Hindlimb muscle (tissue), 1 donor: ENCODE measurements around the gene ARHGAP1. TPM values are rescaled to one million over a fixed set of nuclear protein-coding genes. Genes with fewer than 3 reads are reported as not detected.

ENCODE experiments used
- DNase-seq: peaks from one replicate; pipeline ENCODE4 v3.0.0-alpha.2; 2013
- polyA plus RNA-seq: library from polyadenylated mRNA; unstranded; fragments of 120-200 nt; gene quantifications from one replicate; pipeline ENCODE4 v1.2.1, GENCODE V29; 2013; ENCODE audit not compliant: insufficient read length

ARHGAP1 gene
- polyA plus RNA-seq, 1 donor = 38.5 TPM

DNA sequence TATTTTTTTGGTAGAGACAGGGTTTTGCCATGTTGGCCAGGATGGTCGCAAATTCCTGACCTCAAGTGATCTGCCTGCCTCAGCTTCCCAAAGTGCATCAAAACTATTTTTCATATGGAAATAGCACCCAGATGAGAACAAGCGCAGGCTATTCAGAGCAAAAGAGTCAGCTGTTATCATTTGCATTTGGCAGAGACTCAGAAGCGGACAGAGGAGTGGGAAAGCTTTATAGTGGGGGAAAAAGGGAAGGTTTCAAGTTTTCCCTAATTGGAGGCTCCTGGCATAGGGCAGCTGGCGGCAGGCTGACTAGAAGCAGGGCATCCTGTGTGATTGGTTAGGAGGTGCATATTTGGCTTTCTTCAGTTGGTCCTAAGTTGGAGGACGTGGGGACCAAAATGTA lies 62.9 kb downstream of the ARHGAP1 start:
- DNase-seq = no peak

DNA sequence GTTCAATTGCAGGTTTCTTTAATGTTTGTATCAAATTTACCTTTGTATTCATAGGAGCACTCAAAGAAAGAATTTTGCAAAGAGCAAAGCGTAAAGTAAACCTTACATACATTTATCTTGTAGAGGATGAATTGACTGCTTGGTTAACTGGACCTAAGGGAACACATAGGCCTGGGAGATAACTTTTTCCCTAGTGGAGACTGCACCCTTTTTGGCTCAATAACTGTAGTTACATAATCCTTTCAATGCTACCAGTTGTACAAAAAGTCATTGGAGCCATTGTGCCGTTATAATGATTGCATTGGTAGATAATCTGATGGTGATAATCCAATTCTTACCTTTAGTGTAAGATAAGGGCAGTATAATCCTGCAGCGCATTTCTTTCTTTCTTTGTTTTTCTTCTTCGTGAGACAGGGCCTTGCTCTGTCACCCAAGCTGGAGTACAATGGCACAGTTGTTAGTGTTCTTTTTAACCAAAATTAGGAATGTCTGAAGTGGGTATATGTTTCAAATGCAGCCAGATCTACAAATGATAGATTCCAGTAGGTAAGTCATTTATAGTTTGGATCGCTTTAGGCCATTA lies 64.8 kb downstream of the ARHGAP1 start:
- DNase-seq = no peak

DNA sequence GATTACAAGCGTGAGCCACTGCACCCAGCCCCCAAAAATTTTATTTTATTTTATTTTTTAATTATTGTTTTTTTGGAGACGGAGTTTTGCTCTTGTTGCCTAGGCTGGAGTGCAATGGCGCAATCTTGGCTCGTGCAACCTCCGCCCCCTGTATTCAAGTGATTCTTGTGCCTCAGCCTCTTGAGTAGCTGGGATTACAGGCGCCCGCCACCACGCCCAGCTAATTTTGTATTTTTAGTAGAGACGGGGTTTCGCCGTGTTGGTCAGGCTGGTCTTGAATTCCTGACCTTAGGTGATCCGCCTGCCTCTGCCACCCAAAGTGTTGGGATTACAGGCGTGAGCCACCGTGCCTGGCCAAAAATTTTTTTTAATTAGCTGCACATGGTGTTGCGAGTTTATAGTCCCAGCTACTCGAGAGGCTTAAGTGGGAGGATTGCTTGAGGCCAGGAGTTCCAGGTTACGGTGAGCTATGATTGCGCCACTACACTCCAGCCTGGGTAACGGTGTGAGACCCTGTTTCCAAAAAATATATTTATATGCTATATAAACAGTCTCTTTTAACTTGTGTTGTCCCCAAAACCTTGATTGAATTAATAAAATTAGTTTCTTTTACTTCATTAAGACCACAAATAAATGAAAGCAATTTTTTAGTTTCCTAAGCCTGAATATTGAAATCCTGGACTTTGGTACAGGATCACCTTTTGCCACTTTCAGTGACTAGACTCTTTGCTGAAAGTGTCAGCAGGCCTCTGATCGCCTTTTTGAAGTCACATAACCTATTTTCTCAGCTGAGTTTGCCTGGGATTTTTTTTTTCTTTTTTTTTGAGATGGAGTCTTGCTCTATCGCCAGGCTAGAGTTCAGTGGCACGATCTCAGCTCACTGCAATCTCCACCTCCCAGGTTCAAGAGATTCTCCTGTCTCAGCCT lies 66.9 kb downstream of the ARHGAP1 start:
- no peak for DNase-seq

DNA sequence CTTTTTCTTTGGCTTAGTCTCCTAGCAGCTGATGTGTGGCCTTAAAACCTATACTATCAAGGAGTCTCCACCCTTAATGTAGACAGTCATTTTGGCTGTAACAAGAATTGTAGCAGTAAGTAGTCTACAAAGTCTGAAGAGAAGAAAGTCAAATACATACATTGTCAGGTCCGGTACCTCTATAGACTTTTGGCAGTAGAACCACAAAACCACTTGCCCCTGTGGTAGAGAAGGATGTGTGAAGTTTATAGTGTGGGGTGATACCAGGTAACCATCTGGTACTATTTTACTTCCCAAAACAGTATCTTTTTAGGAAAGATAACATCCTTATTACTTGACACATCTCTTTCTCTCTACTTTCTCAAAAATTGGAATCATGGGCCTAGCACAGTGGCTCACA lies 67.9 kb downstream of the ARHGAP1 start:
- DNase-seq = no peak

DNA sequence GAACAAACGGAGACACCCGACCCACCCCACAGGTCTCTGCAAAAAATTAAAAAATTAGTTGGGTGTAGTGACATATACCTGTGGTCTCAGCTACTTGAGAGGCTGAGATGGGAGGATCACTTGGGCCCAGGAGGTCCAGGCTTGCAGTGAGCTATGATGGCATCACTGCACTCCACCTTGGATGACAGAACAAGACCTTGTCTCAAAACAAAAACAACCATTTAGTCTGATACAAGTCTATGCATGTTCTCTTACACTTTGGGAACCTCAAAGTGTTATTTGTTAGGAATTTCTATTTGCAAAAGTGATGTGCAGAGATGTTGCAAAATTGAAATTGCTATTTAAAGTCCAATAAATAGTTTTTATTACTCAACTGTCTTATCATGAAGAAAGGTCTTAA lies 68.7 kb downstream of the ARHGAP1 start:
- DNase-seq = no peak

DNA sequence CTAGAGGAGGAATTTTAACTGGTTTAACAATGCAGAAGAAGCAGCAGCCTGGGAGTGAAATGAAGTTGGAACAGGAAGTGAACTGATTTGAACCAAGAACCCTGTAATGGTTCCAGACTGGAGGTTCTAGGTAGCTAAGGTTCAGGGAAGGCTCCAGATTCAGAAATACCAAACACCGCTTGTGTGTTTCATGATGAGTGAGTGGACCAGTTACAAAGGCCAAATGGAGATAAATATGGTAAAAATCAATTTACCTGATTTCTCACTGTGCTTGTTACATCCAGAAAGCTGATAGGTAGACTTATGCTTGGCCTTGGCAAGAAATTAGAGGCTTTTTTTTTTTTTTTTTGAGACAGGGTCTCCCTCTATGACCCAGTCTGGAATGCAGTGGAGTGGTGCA lies 70.2 kb downstream of the ARHGAP1 start:
- DNase-seq = no peak

DNA sequence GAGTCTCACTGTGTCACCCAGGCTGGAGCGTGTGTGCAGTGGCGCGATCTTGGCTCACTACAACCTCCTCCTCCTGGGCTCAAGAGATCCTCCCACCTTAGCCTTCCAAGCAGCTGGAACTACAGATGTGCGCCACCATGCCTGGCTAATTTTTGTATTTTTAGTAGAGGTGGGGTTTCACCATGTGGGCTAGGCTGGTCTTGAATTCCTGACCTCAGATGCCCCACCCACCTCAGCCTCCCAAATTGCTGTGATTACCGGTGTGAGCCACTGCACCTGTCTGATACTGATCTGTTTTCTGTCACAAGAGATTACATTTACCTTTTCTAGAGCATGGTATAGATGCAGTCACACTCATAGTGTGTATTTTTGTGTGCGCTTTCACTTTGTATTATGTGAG lies 71.5 kb downstream of the ARHGAP1 start:
- no peak for DNase-seq

Other genes with a start within 250 kb of the ARHGAP1 start
- 15.1 TPM for gene AMBRA1, start 106.6 kb downstream of the ARHGAP1 start, polyA plus RNA-seq
- gene HARBI1, start 83.4 kb downstream of the ARHGAP1 start, polyA plus RNA-seq = 3.5 TPM
- 38.7 TPM for gene ATG13, start 83.1 kb downstream of the ARHGAP1 start, polyA plus RNA-seq
- 7.9 TPM for gene ZNF408, start 412 bp upstream of the ARHGAP1 start, polyA plus RNA-seq
- gene F2, start 18.6 kb upstream of the ARHGAP1 start, polyA plus RNA-seq = not detected
- gene CKAP5, start 145.7 kb upstream of the ARHGAP1 start, polyA plus RNA-seq = 47.7 TPM
- gene LRP4, start 217.9 kb upstream of the ARHGAP1 start, polyA plus RNA-seq = 20.7 TPM
- 21.2 TPM for gene CSTPP1, start 236.1 kb upstream of the ARHGAP1 start, polyA plus RNA-seq